ENCODE results near the gene PILRB.

GRCh38 chr7:100346921-100347320 is 11.0 kb upstream of the PILRB start:
- TF ChIP-seq EZH2 (IDR thresholded peaks at IDR 0.05) (no peak), POLR2AphosphoS5 (IDR thresholded peaks at IDR 0.05; ENCODE audit: borderline replicate concordance, low read depth, low read length) (no peak), FOXP2 (optimal IDR thresholded peaks at IDR 0.05; ENCODE audit: control extremely low read depth, extremely low read length, insufficient read depth) (no peak)
